Measurements from ENCODE around the gene TNNT3. TPM values are rescaled to one million over a fixed set of nuclear protein-coding genes. Genes with fewer than 3 reads are reported as not detected.

The TNNT3 gene
- total and polyA plus RNA-seq, 2 experiments from 2014 or later = 2.7 to 3.8 TPM

DNA sequence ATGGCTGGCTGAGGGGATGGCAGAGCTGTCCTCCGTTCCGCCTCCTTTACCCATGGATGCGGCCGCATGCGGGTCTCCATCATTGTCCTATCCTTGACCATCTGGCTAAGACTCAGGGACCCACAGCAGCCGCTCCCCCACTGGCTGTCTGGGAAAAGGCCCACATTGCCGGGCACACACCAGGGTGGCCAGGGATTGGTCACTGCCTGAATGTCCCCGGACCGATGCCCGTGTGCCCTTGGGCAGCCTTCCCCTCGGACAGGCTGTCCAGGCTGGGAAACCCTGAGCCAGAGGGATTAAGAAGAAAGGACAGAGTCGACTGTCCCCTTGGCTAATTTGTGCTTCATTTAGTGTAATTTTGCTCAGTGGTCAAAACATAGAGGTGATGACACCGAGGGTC, 55.7 kb downstream of the TNNT3 start:
- DNase-seq (ENCODE audit: low read depth in 1 of 2, low spot score in 1 of 2) = no peak
- Histone ChIP-seq H3K4me1 (ENCODE audit: low read depth) (no peaks in the 10 kb centered on the region), H3K9me3 (ENCODE audit: low read depth) (no peaks in the 10 kb centered on the region), H3K36me3 (no peaks in the 10 kb centered on the region), H3K27ac (no peak overlapping the region), H3K27me3 (no peaks in the 10 kb centered on the region), H3K4me3 (no peak overlapping the region)
- TF ChIP-seq, protein P1, sequence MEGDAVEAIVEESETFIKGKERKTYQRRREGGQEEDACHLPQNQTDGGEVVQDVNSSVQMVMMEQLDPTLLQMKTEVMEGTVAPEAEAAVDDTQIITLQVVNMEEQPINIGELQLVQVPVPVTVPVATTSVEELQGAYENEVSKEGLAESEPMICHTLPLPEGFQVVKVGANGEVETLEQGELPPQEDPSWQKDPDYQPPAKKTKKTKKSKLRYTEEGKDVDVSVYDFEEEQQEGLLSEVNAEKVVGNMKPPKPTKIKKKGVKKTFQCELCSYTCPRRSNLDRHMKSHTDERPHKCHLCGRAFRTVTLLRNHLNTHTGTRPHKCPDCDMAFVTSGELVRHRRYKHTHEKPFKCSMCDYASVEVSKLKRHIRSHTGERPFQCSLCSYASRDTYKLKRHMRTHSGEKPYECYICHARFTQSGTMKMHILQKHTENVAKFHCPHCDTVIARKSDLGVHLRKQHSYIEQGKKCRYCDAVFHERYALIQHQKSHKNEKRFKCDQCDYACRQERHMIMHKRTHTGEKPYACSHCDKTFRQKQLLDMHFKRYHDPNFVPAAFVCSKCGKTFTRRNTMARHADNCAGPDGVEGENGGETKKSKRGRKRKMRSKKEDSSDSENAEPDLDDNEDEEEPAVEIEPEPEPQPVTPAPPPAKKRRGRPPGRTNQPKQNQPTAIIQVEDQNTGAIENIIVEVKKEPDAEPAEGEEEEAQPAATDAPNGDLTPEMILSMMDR (IDR thresholded peaks at IDR 0.05; ENCODE audit: low read depth, low read length) = no peak

DNA sequence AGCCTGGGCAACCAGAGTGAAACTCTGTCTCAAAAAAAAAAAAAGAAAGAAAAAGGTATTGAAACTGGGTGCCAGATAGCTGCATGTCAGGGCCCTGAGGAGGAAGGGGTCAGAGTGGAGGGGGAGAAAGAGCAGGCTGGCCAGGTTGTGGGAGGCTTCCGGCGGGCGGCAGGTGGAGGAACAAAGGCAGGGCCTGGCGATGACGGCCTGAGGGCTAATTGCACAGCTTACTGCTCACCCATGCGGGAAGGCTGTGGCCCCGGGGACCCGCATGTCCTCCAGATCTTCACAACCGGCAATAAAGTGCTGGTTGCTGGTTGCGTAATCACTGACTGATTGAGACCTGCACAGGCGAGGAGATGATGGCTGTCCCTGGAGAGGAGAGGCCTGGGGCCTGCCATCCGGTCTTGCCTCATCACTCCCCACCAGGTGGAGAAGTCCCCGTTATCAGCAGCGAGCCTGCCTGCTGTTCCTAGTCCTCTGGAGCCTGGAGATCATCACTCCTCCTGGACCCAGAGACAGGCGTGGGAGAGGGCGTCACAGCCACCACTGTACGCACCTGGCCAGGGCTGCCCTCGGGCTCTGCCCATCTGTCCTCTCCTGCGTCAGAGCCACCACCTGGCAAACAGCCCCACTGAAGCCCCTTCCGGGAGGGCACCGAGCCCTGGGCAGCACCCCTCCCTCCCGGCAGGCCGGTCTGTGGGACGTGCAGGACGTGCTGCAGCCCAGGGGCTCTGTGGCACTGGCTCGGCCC, 59.4 kb downstream of the TNNT3 start:
- H3K27ac ChIP-seq = no peak overlapping the region
- no peak for DNase-seq (ENCODE audit: low read depth in 1 of 2, low spot score in 1 of 2)
- H3K36me3 ChIP-seq = no peaks in the 10 kb centered on the region
- TF ChIP-seq, protein P1 (IDR thresholded peaks at IDR 0.05; ENCODE audit: low read depth, low read length) = no peak
- H3K4me1 ChIP-seq (ENCODE audit: low read depth) = no peaks in the 10 kb centered on the region
- no peaks in the 10 kb centered on the region for H3K27me3 ChIP-seq
- H3K9me3 ChIP-seq (ENCODE audit: low read depth) = no peaks in the 10 kb centered on the region
- H3K4me3 ChIP-seq = no peak overlapping the region

DNA sequence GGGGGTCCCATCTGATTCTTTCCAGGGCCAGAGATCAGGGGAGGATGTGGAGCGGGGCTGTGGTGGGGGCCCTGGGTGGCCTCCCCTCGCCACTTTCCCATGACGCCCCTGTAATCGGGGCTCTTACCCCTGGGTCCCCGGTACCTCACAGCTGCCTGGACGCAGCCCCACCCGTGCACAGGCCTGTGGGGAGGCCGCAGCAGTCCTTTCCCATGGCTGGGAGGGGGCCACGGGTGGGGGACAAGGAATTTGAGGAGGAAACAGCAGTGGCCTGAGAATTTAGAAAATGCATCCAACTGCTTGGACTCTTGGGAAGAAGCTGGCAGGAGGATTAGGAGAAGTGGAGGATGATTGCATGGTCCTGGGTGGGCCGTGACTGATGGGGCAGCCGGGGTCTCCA, 60.1 kb downstream of the TNNT3 start:
- Histone ChIP-seq H3K4me3 (no peak overlapping the region), H3K27ac (no peak overlapping the region), H3K27me3 (no peaks in the 10 kb centered on the region), H3K36me3 (no peaks in the 10 kb centered on the region), H3K9me3 (ENCODE audit: low read depth) (no peaks in the 10 kb centered on the region), H3K4me1 (ENCODE audit: low read depth) (no peaks in the 10 kb centered on the region)
- TF ChIP-seq, protein P1 (IDR thresholded peaks at IDR 0.05; ENCODE audit: low read depth, low read length) = no peak
- no peak for DNase-seq (ENCODE audit: low read depth in 1 of 2, low spot score in 1 of 2)

- Histone ChIP-seq H3K27me3 (no peaks in the 10 kb centered on the region), H3K27ac (no peak overlapping the region), H3K4me1 (ENCODE audit: low read depth) (no peaks in the 10 kb centered on the region), H3K36me3 (no peaks in the 10 kb centered on the region), H3K9me3 (ENCODE audit: low read depth) (no peaks in the 10 kb centered on the region), H3K4me3 (no peak overlapping the region)
- DNase-seq (ENCODE audit: low read depth in 1 of 2, low spot score in 1 of 2) = no peak
- TF ChIP-seq, protein P1 (IDR thresholded peaks at IDR 0.05; ENCODE audit: low read depth, low read length) = no peak
These were observed 63.5 kb downstream of the TNNT3 start for GRCh38 chr11:1982873-1983600.

GRCh38 chr11:1983601-1983961, 64.1 kb downstream of the TNNT3 start:
- Histone ChIP-seq H3K36me3 (no peaks in the 10 kb centered on the region), H3K9me3 (ENCODE audit: low read depth) (no peaks in the 10 kb centered on the region)
- DNase-seq (ENCODE audit: low read depth in 1 of 2, low spot score in 1 of 2) = no peak

More at GRCh38 chr11:1983601-1983961, 64.1 kb downstream of the TNNT3 start:
- Histone ChIP-seq H3K4me3 (no peak overlapping the region), H3K4me1 (ENCODE audit: low read depth) (no peaks in the 10 kb centered on the region), H3K27ac (no peak overlapping the region), H3K27me3 (no peaks in the 10 kb centered on the region)
- TF ChIP-seq, protein P1 (IDR thresholded peaks at IDR 0.05; ENCODE audit: low read depth, low read length) = no peak
